ENCODE measurements around the gene IFT27. TPM values are rescaled to one million over a fixed set of nuclear protein-coding genes. Genes with fewer than 3 reads are reported as not detected.
"Not testable (repeated sequence)": the region's sequence is repeated elsewhere in the genome, so short reads cannot be mapped to it uniquely, and the experiment has no call there.

IFT27 gene
- total RNA-seq, 2 experiments from 2014 or later, result 14.9 to 21.6 TPM

GRCh38 chr22:36740716-36741115 is 35.2 kb downstream of the IFT27 start:
- POLR2A ChIA-PET, result no interaction called here
- Mint-ChIP-seq H3K4me3 (no peak overlapping the region), H3K27ac (no peak overlapping the region)

GRCh38 chr22:36739185-36739584 is 36.7 kb downstream of the IFT27 start:
- ChIA-PET CTCF (interaction anchor here (0.6 kb wide), 1 partner anchor 476 kb away, joined by 3 read pairs; no protein-coding TSS in a partner anchor), POLR2A (no interaction called here)
- intact Hi-C loops (cut with DNase I, micrococcal nuclease), result no loop called here
- no peaks in the 10 kb centered on the region for H3K9me3 Mint-ChIP-seq (ENCODE audit: low read depth)
- H3K27ac Mint-ChIP-seq, result no peak overlapping the region
- no peaks in the 10 kb centered on the region for H3K36me3 Mint-ChIP-seq (ENCODE audit: low read depth)
- H3K27me3 Mint-ChIP-seq, result peaks cover 19% of the 10 kb centered on the region
- H3K4me1 Mint-ChIP-seq, result no peaks in the 10 kb centered on the region
- ATAC-seq, result no peak
- no peak overlapping the region for H3K4me3 Mint-ChIP-seq
- DNase-seq, result no peak

More at GRCh38 chr22:36740716-36741115, 35.2 kb downstream of the IFT27 start:
- H3K27me3 Mint-ChIP-seq, result peaks cover 17% of the 10 kb centered on the region
- intact Hi-C loops (cut with DNase I, micrococcal nuclease), result no loop called here
- DNase-seq (no peak), ATAC-seq (no peak)
- CTCF ChIA-PET, result no interaction called here
- H3K36me3 Mint-ChIP-seq (ENCODE audit: low read depth), result no peaks in the 10 kb centered on the region
- H3K4me1 Mint-ChIP-seq, result no peaks in the 10 kb centered on the region
- no peaks in the 10 kb centered on the region for H3K9me3 Mint-ChIP-seq (ENCODE audit: low read depth)

- no peak overlapping the region for H3K4me3 Mint-ChIP-seq
- POLR2A ChIA-PET, result no interaction called here
Observed at GRCh38 chr22:36738416-36739020, 37.4 kb downstream of the IFT27 start.

GRCh38 chr22:36737776-36738175 is 38.1 kb downstream of the IFT27 start:
- intact Hi-C loops (cut with DNase I, micrococcal nuclease), result no loop called here
- ChIA-PET CTCF (no interaction called here), POLR2A (no interaction called here)
- Mint-ChIP-seq H3K27ac (no peak overlapping the region), H3K4me1 (no peaks in the 10 kb centered on the region), H3K36me3 (ENCODE audit: low read depth) (no peaks in the 10 kb centered on the region), H3K9me3 (ENCODE audit: low read depth) (no peaks in the 10 kb centered on the region), H3K4me3 (no peak overlapping the region), H3K27me3 (peaks cover 23% of the 10 kb centered on the region)
- ATAC-seq (no peak), DNase-seq (no peak)

More at GRCh38 chr22:36738416-36739020, 37.4 kb downstream of the IFT27 start:
- Mint-ChIP-seq H3K9me3 (ENCODE audit: low read depth) (no peaks in the 10 kb centered on the region), H3K36me3 (ENCODE audit: low read depth) (no peaks in the 10 kb centered on the region), H3K4me1 (no peaks in the 10 kb centered on the region), H3K27ac (no peak overlapping the region), H3K27me3 (peaks cover 21% of the 10 kb centered on the region)
- DNase-seq, result no peak
- CTCF ChIA-PET, result interaction anchor here (0.6 kb wide), 1 partner anchor 477 kb away, joined by 3 read pairs; no protein-coding TSS in a partner anchor
- intact Hi-C loops (cut with DNase I, micrococcal nuclease), result no loop called here
- no peak for ATAC-seq

- ATAC-seq (no peak), DNase-seq (no peak)
- Mint-ChIP-seq H3K9me3 (ENCODE audit: low read depth) (no peaks in the 10 kb centered on the region), H3K36me3 (ENCODE audit: low read depth) (no peaks in the 10 kb centered on the region), H3K4me3 (no peak overlapping the region), H3K4me1 (no peaks in the 10 kb centered on the region), H3K27ac (no peak overlapping the region), H3K27me3 (peaks cover 23% of the 10 kb centered on the region)
- CTCF ChIA-PET, result no interaction called here
- intact Hi-C loops (cut with DNase I, micrococcal nuclease), result no loop called here
- POLR2A ChIA-PET, result no interaction called here
Observed at GRCh38 chr22:36736701-36737320, 39.1 kb downstream of the IFT27 start.

GRCh38 chr22:36734171-36735058 is 41.5 kb downstream of the IFT27 start:
- Mint-ChIP-seq H3K9me3 (ENCODE audit: low read depth) (no peaks in the 10 kb centered on the region), H3K36me3 (ENCODE audit: low read depth) (no peaks in the 10 kb centered on the region), H3K4me3 (no peak overlapping the region), H3K27ac (no peak overlapping the region), H3K4me1 (no peaks in the 10 kb centered on the region), H3K27me3 (peaks cover 23% of the 10 kb centered on the region)
- no peak for DNase-seq
- CTCF ChIA-PET, result interaction anchor here (0.5 kb wide), 1 partner anchor 99 kb away, joined by 3 read pairs; no protein-coding TSS in a partner anchor
- intact Hi-C loops (cut with DNase I, micrococcal nuclease), result no loop called here
- POLR2A ChIA-PET, result no interaction called here
- ATAC-seq, result no peak

- DNase-seq (no peak), ATAC-seq (no peak)
- Mint-ChIP-seq H3K27ac (no peak overlapping the region), H3K4me3 (no peak overlapping the region), H3K27me3 (peaks cover 19% of the 10 kb centered on the region), H3K9me3 (ENCODE audit: low read depth) (no peaks in the 10 kb centered on the region), H3K4me1 (no peaks in the 10 kb centered on the region), H3K36me3 (ENCODE audit: low read depth) (no peaks in the 10 kb centered on the region)
- intact Hi-C loops (cut with DNase I, micrococcal nuclease), result no loop called here
- POLR2A ChIA-PET, result no interaction called here
- CTCF ChIA-PET, result no interaction called here
Observed at GRCh38 chr22:36733271-36733670, 42.6 kb downstream of the IFT27 start.

- CTCF ChIA-PET, result no interaction called here
- Mint-ChIP-seq H3K4me3 (no peak overlapping the region), H3K4me1 (no peaks in the 10 kb centered on the region), H3K36me3 (ENCODE audit: low read depth) (no peaks in the 10 kb centered on the region), H3K9me3 (ENCODE audit: low read depth) (no peaks in the 10 kb centered on the region), H3K27ac (no peak overlapping the region), H3K27me3 (peaks cover 17% of the 10 kb centered on the region)
- ATAC-seq (no peak), DNase-seq (no peak)
- POLR2A ChIA-PET, result no interaction called here
- intact Hi-C loops (cut with DNase I, micrococcal nuclease), result no loop called here
Observed at GRCh38 chr22:36732609-36733008, 43.3 kb downstream of the IFT27 start.

- DNase-seq (no peak), ATAC-seq (no peak)
- peaks cover 12% of the 10 kb centered on the region for H3K27me3 Mint-ChIP-seq
- ChIA-PET POLR2A (no interaction called here), CTCF (no interaction called here)
- no peaks in the 10 kb centered on the region for H3K4me1 Mint-ChIP-seq
- H3K4me3 Mint-ChIP-seq, result no peak overlapping the region
- H3K9me3 Mint-ChIP-seq (ENCODE audit: low read depth), result no peaks in the 10 kb centered on the region
- H3K27ac Mint-ChIP-seq, result no peak overlapping the region
- no peaks in the 10 kb centered on the region for H3K36me3 Mint-ChIP-seq (ENCODE audit: low read depth)
- intact Hi-C loops (cut with DNase I, micrococcal nuclease), result no loop called here
Observed at GRCh38 chr22:36731916-36732315, 44.0 kb downstream of the IFT27 start.

GRCh38 chr22:36731321-36731720 is 44.6 kb downstream of the IFT27 start:
- DNase-seq; POLR2A ChIA-PET; H3K4me3 Mint-ChIP-seq; H3K4me1 Mint-ChIP-seq; H3K27ac Mint-ChIP-seq; H3K9me3 Mint-ChIP-seq (ENCODE audit: low read depth); H3K36me3 Mint-ChIP-seq (ENCODE audit: low read depth); ATAC-seq; intact Hi-C loops (cut with DNase I, micrococcal nuclease); H3K27me3 Mint-ChIP-seq; CTCF ChIA-PET: not testable (repeated sequence)

- DNase-seq (no peak), ATAC-seq (no peak)
- POLR2A ChIA-PET, result no interaction called here
- Mint-ChIP-seq H3K36me3 (ENCODE audit: low read depth) (no peaks in the 10 kb centered on the region), H3K4me3 (no peak overlapping the region), H3K4me1 (no peaks in the 10 kb centered on the region), H3K27ac (no peak overlapping the region), H3K27me3 (peaks cover 7% of the 10 kb centered on the region), H3K9me3 (ENCODE audit: low read depth) (no peaks in the 10 kb centered on the region)
- CTCF ChIA-PET, result interaction anchor here (0.5 kb wide), 1 partner anchor 26 kb away, joined by 3 read pairs; no protein-coding TSS in a partner anchor
- intact Hi-C loops (cut with DNase I, micrococcal nuclease), result no loop called here
Observed at GRCh38 chr22:36730176-36730858, 45.6 kb downstream of the IFT27 start.
